B cell (primary cell): Measurements from ENCODE around the gene EPN2. TPM values are rescaled to one million over a fixed set of nuclear protein-coding genes. Genes with fewer than 3 reads are reported as not detected.

Source experiments
- ATAC-seq: fragments of 200-7000 bp; cut with Tn5 transposase; one replicate; pipeline ENCODE4 v1.10.0; 2021; ENCODE audit warnings: low read depth, mild to moderate bottlenecking, moderate number of reproducible peaks, moderate library complexity
- CTCF ChIA-PET: fragments of 350-600 bp; sonication (Branson Sonifier 250); formaldehyde crosslinking; loops from one replicate; lab custom pipeline; 2021; ENCODE audit warnings: antibody characterized with exemption, inconsistent platforms; lab: Charles Lee
- POLR2A ChIA-PET: fragments of 350-600 bp; sonication (Branson Sonifier 250); formaldehyde crosslinking; loops from one replicate; lab custom pipeline; 2021; ENCODE audit warnings: antibody characterized with exemption; lab: Charles Lee
- DNase-seq: peaks from one replicate; pipeline ENCODE4 v3.0.0; 2013
- H2AFZ ChIP-seq: 2 replicates; pipeline ENCODE4 v1.6.1; 2012; ENCODE audit warnings: mild to moderate bottlenecking, low read depth, low read length; ENCODE audit not compliant: insufficient read depth, poor library complexity, severe bottlenecking
- H3K27ac ChIP-seq, 2 donors: 1 replicate in 1 of 2; 2 replicates in 1 of 2; pipeline ENCODE4 v1.5.1; 2012 to 2013; ENCODE audit warnings: low read length in 2 of 2, mild to moderate bottlenecking in 2 of 2, moderate library complexity in 1 of 2
- H3K27me3 ChIP-seq, 4 experiments: fragments of 200-600 bp in 1 of 4; sonication (generic) in 1 of 4; replicated peaks in 1 of 4; 1 replicate in 2 of 4; 2 replicates in 2 of 4; pipeline versions ENCODE4 v1.6.1 to v1.7.0; 2013 to 2016; ENCODE audit warnings: low read length in 3 of 4, mild to moderate bottlenecking in 2 of 4, mixed read lengths in 1 of 4, moderate library complexity in 1 of 4; ENCODE audit not compliant: insufficient read depth in 4 of 4, control insufficient read depth in 3 of 4; ENCODE audit errors: control extremely low read depth in 1 of 4
- H3K36me3 ChIP-seq, 2 experiments: replicated peaks in 1 of 2; 1 replicate in 1 of 2; 2 replicates in 1 of 2; pipeline versions ENCODE4 v1.6.1 to v1.7.1; 2013; ENCODE audit warnings: low read length in 1 of 2; ENCODE audit not compliant: insufficient read depth in 2 of 2, control insufficient read depth in 1 of 2; ENCODE audit errors: control extremely low read depth in 1 of 2, extremely low read depth in 1 of 2
- H3K4me1 ChIP-seq, 2 donors: fragments of 200-600 bp in 1 of 2; sonication (generic) in 1 of 2; 1 replicate in 1 of 2; 2 replicates in 1 of 2; pipeline versions ENCODE4 v1.5.1 to v1.6.1; 2013 to 2017; ENCODE audit warnings: low read length in 2 of 2; ENCODE audit not compliant: control insufficient read depth in 2 of 2, insufficient read depth in 2 of 2
- H3K4me2 ChIP-seq: replicated peaks from 2 replicates; pipeline ENCODE3; 2012; ENCODE audit warnings: mild to moderate bottlenecking, low read depth, low read length; ENCODE audit not compliant: poor library complexity, severe bottlenecking
- H3K4me3 ChIP-seq, 5 experiments: fragments of 200-600 bp in 1 of 5; sonication (generic) in 1 of 5; 1 replicate in 3 of 5; 2 replicates in 2 of 5; pipeline versions ENCODE4 v1.5.1 to v1.7.0; 2011 to 2016; ENCODE audit warnings: low read length in 4 of 5, mild to moderate bottlenecking in 4 of 5, low read depth in 2 of 5, control low read depth in 1 of 5, moderate library complexity in 1 of 5; ENCODE audit not compliant: insufficient read depth in 1 of 5; ENCODE audit errors: control extremely low read depth in 1 of 5, extremely low read depth in 1 of 5
- H3K79me2 ChIP-seq: fragments of 200-600 bp; sonication (generic); one replicate; pipeline ENCODE4 v1.6.0; 2016; ENCODE audit warnings: low read length; ENCODE audit not compliant: control insufficient read depth, insufficient read depth
- H3K9ac ChIP-seq: fragments of 200-600 bp; sonication (generic); 2 replicates; pipeline ENCODE4 v1.6.1; 2017; ENCODE audit warnings: mild to moderate bottlenecking, low read length, moderate library complexity
- H3K9me3 ChIP-seq, 3 donors: one replicate each; pipeline versions ENCODE4 v1.6.1 to v1.7.1; 2013; ENCODE audit warnings: low read length in 2 of 3; ENCODE audit not compliant: control insufficient read depth in 2 of 3, insufficient read depth in 1 of 3; ENCODE audit errors: control extremely low read depth in 1 of 3
- H4K20me1 ChIP-seq: 2 replicates; pipeline ENCODE4 v1.6.0; 2012; ENCODE audit warnings: mild to moderate bottlenecking, low read length; ENCODE audit not compliant: insufficient read depth, control insufficient read depth, poor library complexity, severe bottlenecking
- H3K27ac Mint-ChIP-seq: one replicate; pipeline ENCODE4 v1.8.0; 2021; ENCODE audit warnings: mixed read lengths
- H3K27me3 Mint-ChIP-seq: one replicate; pipeline ENCODE4 v1.8.0; 2021; ENCODE audit warnings: mixed read lengths
- H3K4me1 Mint-ChIP-seq: one replicate; pipeline ENCODE4 v1.8.0; 2021; ENCODE audit warnings: mixed read lengths
- H3K4me3 Mint-ChIP-seq: one replicate; pipeline ENCODE4 v1.8.0; 2021; ENCODE audit warnings: mixed read lengths
- H3K9me3 Mint-ChIP-seq: one replicate; pipeline ENCODE4 v1.8.0; 2022; ENCODE audit warnings: mixed read lengths; ENCODE audit not compliant: insufficient read depth
- CTCF ChIP-seq: fragments of 200-600 bp; IDR thresholded peaks from one replicate; pipeline ENCODE4 v1.8.0; 2022; ENCODE audit warnings: antibody characterized with exemption, mild to moderate bottlenecking
- EZH2 ChIP-seq: IDR thresholded peaks from 2 replicates; pipeline ENCODE4 v1.6.1; 2012; ENCODE audit warnings: borderline replicate concordance, low read depth, mild to moderate bottlenecking, moderate library complexity, low read length; ENCODE audit not compliant: insufficient read depth, poor library complexity, severe bottlenecking
- WGBS: methylation state at CpG from one replicate; pipeline ENCODE4 v1.1.5; 2013; ENCODE audit warnings: missing lambda C conversion rate; ENCODE audit not compliant: insufficient coverage; 5-methylcytosine and 5-hydroxymethylcytosine counted together
- intact Hi-C: fragments of 100-400 bp; cut with micrococcal nuclease; formaldehyde crosslinking; loops from one replicate; pipeline ENCODE4 v1.10.0; 2022
- polyA plus RNA-seq: library from polyadenylated mRNA; depleted of rRNA; stranded (reverse); fragments of >200 nt; gene quantifications from 2 replicates; pipeline ENCODE4 v1.2.3, GENCODE V29; 2012
- total RNA-seq, 2 donors: library from RNA; stranded (reverse); fragments of 120-200 nt in 1 of 2; gene quantifications; 1 replicate in 1 of 2; 2 replicates in 1 of 2; pipeline versions ENCODE4 v1.2.3 to v1.2.4, GENCODE V29; 2013 to 2022

EPN2 gene
- total and polyA plus RNA-seq, 2 donors (not counting 1 experiment from before 2014, with no cell fraction given) = 15.7 to 35.6 TPM

GRCh38 chr17:19365499-19365817, 128.3 kb downstream of the EPN2 start:
- no peaks in the 10 kb centered on the region for H3K9me3 Mint-ChIP-seq
- H3K9me3 ChIP-seq = no peaks in the 10 kb centered on the region

More at GRCh38 chr17:19365499-19365817, 128.3 kb downstream of the EPN2 start:
- no peak for TF ChIP-seq CTCF
- TF ChIP-seq EZH2 = no peak
- Mint-ChIP-seq H3K4me3 (no peak overlapping the region), H3K4me1 (peaks cover 40% of the 10 kb centered on the region), H3K27me3 (no peaks in the 10 kb centered on the region), H3K27ac (no peak overlapping the region)
- no peak overlapping the region for H2AFZ ChIP-seq
- ATAC-seq (no peak), DNase-seq (no peak)
- H3K27me3 ChIP-seq = no peaks in the 10 kb centered on the region
- H3K4me2 ChIP-seq = no peak overlapping the region
- H3K9ac ChIP-seq = no peak overlapping the region
- ChIA-PET CTCF (interaction anchor here (0.7 to 6.5 kb wide), 6 partner anchors 9 to 399 kb away, joined by 3 to 133 read pairs (median 57); partner anchors contain the start of gene MAPK7), POLR2A (no interaction called here)
- H3K79me2 ChIP-seq = no peaks in the 10 kb centered on the region
- no peak overlapping the region for H3K4me3 ChIP-seq
- intact Hi-C loops = no loop called here
- H4K20me1 ChIP-seq = no peaks in the 10 kb centered on the region
- peaks cover 19 to 37% of the 10 kb centered on the region in 2 donors for H3K4me1 ChIP-seq
- WGBS = 83% methylated on average over 1 of the region's 4 CpGs
- H3K36me3 ChIP-seq = no peaks in the 10 kb centered on the region
- no peak overlapping the region for H3K27ac ChIP-seq
